Measurements from ENCODE around the gene FLOT1. TPM values are rescaled to one million over a fixed set of nuclear protein-coding genes. Genes with fewer than 3 reads are reported as not detected.
A peak's percentile ranks its signal among the peaks of the same experiment; 100 is the strongest.
"Not testable (repeated sequence)": the region's sequence is repeated elsewhere in the genome, so short reads cannot be mapped to it uniquely, and the experiment has no call there.

FLOT1 gene
- total RNA-seq, 1 experiment from 2014 or later = 441 TPM

DNA sequence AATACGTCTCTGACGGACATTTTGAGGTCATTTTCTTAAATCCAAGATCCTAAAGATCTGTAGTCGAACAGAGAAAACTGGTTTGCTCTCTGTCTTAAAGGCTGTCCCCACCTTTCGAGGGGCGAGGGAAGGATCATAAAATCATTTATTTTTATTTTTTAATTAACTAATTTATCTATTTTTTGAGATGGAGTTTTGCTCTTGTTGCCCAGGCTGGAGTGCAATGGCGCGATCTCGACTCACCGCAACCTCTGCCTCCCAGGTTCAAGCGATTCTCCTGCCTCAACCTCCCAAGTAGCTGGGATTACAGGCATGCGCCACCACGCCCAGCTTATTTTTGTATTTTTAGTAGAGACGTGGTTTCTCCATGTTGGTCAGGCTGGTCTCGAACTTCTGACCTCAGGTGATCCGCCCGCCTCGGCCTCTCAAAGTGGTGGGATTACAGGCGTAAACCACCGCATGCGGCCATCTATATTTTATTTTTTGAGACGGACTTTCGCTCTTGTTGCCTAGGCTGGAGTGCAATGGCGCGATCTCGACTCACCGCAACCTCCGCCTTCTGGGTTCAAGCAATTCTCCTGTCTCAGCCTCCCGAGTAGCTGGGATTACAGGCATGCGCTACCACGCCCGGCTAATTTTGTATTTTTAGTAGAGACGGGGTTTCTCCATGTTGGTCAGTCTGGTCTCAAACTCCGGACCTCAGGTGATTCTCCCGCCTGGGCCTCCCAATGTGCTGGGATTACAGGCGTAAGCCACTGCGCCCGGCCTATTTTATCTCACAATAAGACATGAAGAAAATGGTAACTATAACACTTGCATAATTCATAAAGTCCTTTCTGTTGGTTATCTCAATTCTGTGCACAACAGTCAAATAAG lies 24.4 kb downstream of the FLOT1 start:
- in situ Hi-C loops (cut with HindIII; ENCODE audit: low pct_unique_long_range_greater_than_20kb, low sequenced_read_pairs); DNase-seq (ENCODE audit: low read depth): not testable (repeated sequence)

DNA sequence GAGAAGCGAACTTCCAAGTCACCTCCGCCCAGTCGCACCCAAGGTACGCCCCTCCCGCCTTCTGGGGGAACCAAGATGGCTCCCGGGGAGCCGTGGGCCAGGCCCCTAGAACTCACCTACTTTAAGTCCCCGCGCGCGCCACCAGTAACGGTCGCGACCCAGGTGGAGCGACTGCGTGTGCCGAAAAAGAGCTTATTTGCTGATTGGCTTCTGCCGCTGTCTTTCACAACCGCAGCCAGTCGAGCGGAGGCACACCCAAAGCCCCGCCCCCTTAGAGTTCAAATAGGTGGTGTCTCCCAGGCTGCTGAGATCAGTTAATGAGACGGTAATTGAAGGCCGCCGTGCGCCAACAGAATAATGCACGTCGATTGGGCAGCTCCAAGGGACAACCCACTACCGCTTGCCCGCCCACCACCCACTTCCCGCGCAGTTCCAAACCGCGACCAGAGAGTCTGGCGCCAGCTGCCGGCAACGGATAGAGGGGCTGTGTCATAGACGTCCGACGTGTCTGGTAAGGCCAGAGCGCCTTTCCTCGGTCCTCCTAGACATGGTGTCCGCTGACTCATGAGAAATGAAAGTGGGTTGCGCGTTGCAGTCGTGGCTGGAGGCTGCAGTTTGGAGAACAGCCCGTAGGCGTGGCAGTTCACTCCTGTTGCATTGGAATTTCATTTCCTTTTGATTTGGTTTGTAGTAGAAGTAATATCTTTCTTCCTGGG lies 25.2 kb downstream of the FLOT1 start, which contains the start of gene MDC1:
MDC1 (minus strand) TSS at position 153 of the 716 bp plus-strand sequence. CDS start 2,106 bp downstream, outside the sequence.
- DNase-seq (ENCODE audit: low read depth) = peak; percentile 100
- in situ Hi-C loops (cut with HindIII; ENCODE audit: low pct_unique_long_range_greater_than_20kb, low sequenced_read_pairs) = no loop called here

DNA sequence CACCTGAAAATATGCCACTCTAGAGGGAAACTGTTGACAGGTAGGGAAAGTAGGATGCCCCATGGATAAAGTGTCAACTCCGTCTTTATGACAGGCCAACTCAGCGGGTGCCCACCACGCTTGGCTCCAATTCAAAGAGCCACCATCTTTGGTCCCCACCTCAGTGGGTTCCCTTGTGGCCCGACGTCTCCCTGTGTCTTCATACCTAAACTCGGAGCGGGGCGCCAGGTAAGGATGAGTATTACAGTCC lies 25.7 kb downstream of the FLOT1 start:
- no peak for DNase-seq (ENCODE audit: low read depth)
- in situ Hi-C loops (cut with HindIII; ENCODE audit: low pct_unique_long_range_greater_than_20kb, low sequenced_read_pairs) = no loop called here

DNA sequence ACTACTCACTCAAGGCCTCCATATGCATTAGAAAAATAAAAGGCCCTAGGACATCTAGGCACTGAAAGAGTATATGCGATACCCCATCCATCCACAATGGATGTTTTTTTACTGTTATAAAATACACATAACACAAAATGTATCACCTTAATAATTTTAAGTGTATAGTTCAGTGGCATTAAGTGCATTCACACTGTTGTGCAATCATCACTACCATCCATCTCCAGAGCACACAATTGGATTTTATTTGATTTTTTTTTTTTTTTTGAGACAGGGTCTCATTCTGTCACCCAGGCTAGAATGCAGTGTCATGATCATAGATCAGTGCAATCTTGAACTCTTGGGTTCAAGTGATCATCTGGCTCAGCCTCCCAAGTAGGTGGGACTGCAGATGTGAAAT lies 28.2 kb downstream of the FLOT1 start:
- no peak for DNase-seq (ENCODE audit: low read depth)
- in situ Hi-C loops (cut with HindIII; ENCODE audit: low pct_unique_long_range_greater_than_20kb, low sequenced_read_pairs) = no loop called here

GRCh38 chr6:30712441-30712945 lies 30.0 kb downstream of the FLOT1 start:
- in situ Hi-C loops (cut with HindIII; ENCODE audit: low pct_unique_long_range_greater_than_20kb, low sequenced_read_pairs) = no loop called here
- DNase-seq (ENCODE audit: low read depth) = no peak

DNA sequence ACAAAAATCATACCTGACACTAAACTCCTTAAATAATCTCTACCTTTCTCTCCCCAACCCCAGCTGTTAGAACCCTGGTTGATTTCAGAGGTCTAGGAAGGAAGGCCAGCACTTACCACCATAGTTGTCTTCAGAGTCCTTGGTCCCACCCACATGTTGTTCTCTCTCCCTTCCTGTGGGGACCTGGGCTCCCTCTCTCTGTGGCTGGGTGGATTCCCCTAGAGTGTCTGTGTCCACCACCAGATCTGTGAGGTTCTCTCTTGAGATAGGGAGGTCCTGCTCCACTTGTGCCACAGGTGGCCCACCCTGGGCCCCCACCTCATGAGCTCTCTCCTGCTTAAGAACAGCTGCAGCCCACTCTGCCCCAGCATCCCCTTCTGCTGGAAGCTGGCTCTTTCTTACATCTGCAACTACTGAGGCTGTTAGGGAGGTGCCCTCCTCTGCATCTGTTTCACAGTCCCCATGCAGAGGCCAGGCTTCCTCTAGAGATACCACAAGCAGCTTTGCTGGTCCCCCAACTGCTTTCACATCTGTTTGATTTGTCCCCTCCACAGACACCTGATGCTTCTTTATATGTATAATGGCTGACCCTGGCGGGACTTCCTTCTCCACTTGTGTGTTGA lies 30.6 kb downstream of the FLOT1 start:
- in situ Hi-C loops (cut with HindIII; ENCODE audit: low pct_unique_long_range_greater_than_20kb, low sequenced_read_pairs) = no loop called here
- DNase-seq (ENCODE audit: low read depth) = no peak

DNA sequence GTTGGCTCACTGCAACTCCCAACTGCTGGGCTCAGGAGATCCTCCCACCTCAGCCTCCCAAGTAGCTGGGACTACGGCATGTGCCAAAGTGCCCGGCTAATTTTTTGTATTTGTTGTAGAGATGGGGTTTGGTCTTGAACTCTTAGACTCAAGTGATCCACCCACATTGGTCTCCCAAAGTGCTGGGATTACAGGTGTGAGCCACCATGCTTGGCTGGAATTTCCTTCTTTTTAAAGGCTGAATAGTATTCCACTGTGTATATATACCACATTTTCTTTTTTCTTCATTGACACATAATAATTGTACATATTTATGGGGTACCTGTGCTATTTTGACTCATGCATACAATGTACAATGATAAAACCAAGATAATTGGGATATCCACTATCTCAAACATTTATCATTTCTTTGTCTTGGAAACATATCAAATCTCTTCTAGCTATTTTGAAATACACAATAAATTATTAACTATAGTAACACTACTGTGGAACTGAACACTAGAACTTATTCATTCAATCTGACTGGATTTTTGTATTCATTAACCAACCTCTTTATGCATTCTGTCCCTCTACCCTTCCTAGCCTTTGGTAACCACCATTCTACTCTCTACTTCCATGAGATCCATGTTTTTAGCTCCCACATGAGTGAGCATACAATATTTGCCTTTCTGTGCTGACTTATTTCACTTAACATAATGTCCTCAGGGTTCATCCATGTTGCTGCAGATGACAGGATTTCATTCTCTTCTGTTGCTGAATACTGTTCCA lies 33.2 kb downstream of the FLOT1 start:
- DNase-seq (ENCODE audit: low read depth) = peak; percentile 77
- in situ Hi-C loops (cut with HindIII; ENCODE audit: low pct_unique_long_range_greater_than_20kb, low sequenced_read_pairs) = no loop called here

GRCh38 chr6:30707281-30707850 lies 35.1 kb downstream of the FLOT1 start:
- DNase-seq (ENCODE audit: low read depth) = no peak
- in situ Hi-C loops (cut with HindIII; ENCODE audit: low pct_unique_long_range_greater_than_20kb, low sequenced_read_pairs) = no loop called here

GRCh38 chr6:30705620-30706019 lies 36.9 kb downstream of the FLOT1 start:
- in situ Hi-C loops (cut with HindIII; ENCODE audit: low pct_unique_long_range_greater_than_20kb, low sequenced_read_pairs) = no loop called here
- no peak for DNase-seq (ENCODE audit: low read depth)

DNA sequence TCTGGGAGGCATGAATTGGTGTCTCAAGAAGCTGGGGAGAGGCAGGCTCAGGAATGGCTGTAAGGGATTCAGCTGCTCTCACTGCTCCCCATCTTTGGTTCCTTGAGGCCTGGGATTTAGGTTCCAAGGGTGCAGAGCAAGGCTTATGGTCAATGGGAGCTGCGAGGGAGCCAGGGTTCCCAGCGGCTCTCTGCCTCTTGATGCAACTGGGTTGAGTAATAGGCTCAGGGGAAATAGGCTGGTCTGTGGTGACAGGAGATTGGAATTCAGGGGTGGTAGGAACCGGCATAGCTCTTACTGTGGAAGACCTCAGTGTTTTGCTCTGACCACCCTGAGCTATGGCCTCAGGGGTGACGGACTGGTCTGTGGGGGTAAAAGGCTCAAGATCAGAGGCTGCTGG lies 38.7 kb downstream of the FLOT1 start:
- in situ Hi-C loops (cut with HindIII; ENCODE audit: low pct_unique_long_range_greater_than_20kb, low sequenced_read_pairs) = no loop called here
- no peak for DNase-seq (ENCODE audit: low read depth)

GRCh38 chr6:30703011-30703410 lies 39.5 kb downstream of the FLOT1 start:
- in situ Hi-C loops (cut with HindIII; ENCODE audit: low pct_unique_long_range_greater_than_20kb, low sequenced_read_pairs) = no loop called here
- no peak for DNase-seq (ENCODE audit: low read depth)

DNA sequence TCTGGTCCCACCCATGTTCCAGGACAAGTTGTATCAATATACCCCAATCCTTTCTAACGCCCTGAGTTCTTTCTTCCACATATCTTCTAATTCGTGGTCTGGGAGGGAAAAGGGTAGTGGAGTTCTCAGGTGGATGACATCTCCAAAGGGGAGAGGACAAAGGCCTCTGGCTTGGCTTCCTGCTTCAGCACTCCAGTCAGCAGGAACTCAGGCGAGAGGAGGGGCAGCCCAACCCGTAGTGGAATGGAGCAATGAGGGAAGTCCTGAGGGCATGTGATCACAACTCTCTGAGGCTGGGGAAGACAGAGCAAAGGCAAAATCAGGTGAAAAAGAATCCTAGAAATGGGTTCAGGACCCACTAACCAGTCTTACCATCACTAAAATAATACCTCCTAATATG lies 42.1 kb downstream of the FLOT1 start:
- in situ Hi-C loops (cut with HindIII; ENCODE audit: low pct_unique_long_range_greater_than_20kb, low sequenced_read_pairs) = no loop called here
- DNase-seq (ENCODE audit: low read depth) = peak; percentile 38

GRCh38 chr6:30696432-30696831 lies 46.1 kb downstream of the FLOT1 start:
- in situ Hi-C loops (cut with HindIII; ENCODE audit: low pct_unique_long_range_greater_than_20kb, low sequenced_read_pairs) = no loop called here
- DNase-seq (ENCODE audit: low read depth) = no peak

DNA sequence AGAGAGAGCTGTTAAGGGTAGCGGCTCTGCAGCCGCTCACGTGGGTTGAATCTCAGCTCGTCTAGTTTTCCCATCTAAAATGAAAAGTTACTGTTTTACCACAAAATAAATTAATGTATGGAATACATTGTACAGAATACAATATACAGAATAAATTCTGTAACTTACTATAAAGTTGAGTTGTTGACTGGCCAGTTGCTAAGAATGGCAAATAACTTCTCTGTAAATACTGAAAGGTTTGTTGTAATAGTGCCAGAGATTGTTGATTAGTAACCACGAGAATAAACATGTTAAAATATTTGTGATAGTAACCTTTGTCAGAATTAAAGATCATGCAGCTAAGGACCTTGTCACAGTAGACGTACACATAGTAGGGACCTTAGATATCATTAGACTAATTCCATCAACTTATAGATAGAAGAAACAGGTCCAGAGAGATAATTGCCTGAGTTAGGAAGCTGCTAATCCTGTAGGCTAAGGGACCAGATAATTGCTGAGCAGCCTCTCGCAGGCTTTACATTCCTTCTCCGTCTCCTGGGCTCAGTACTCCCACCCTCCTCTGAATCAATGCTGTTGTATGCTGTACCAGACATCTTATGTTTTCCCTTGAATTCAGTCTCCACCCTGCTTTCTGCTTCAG lies 51.2 kb downstream of the FLOT1 start:
- in situ Hi-C loops (cut with HindIII; ENCODE audit: low pct_unique_long_range_greater_than_20kb, low sequenced_read_pairs) = no loop called here
- DNase-seq (ENCODE audit: low read depth) = peak; percentile 61

DNA sequence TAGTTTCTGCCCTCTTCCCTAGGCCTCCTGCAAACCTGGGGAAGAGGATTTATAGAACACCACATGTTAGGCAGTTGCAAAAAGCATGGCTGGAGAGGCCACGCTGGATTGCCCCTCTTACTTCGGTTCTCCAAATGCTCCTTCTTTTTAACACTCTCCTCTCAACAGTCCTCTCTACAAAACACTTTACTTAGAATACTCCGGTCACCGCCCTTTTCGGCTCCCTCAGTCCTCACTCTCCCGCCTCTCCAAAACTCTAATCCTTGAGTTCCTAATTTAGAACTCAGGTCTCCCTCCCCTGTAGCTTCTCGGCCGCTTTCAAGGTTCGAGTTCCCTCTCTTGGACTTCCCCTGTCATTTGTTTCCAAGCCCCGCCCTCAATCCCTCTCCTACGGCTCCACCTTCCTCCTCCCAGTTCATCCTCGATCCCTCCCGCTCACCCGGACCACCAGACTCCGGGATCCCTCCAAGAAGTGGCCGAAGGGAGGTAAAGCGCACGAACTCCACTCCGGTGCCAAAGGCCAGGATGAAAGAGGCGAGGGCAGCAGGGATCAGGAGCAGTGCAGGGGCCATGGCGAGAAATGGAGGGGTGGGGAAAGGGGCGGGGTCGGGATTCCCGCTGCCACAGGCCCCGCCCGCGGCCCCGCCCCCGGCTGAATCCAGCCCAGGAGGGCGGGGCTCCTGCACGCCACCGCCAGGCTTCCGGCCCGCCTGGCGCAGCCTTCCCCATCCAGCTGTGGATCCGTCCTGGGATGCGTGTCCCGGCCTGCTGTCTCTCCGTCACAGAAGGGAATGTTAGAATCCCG lies 51.9 kb downstream of the FLOT1 start, which contains the start of gene NRM:
NRM (minus strand) TSS at position 582 of the 805 bp plus-strand sequence; CDS start at position 572, 10 bp downstream.
- in situ Hi-C loops (cut with HindIII; ENCODE audit: low pct_unique_long_range_greater_than_20kb, low sequenced_read_pairs) = no loop called here
- DNase-seq (ENCODE audit: low read depth) = peak; percentile 89

DNA sequence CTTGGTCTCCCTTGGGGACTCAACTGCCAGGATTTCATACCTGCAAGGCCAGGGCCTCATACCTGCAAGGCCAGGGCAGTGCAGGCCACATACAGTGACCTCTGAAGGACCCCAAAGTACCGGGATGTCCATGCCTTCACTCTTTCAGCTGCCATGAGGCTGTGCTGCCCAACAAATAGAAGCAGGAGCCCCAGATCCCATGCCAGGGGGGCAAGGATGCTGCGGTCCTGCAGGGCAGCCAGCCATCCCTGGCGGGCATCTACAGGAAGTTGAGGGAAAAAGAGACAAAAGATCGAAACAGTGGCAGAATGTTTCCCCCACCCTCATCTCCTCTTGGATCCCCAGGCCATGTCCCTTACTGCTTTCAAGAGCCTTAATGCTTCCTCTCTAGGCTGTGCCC lies 52.5 kb downstream of the FLOT1 start:
- DNase-seq (ENCODE audit: low read depth) = no peak
- in situ Hi-C loops (cut with HindIII; ENCODE audit: low pct_unique_long_range_greater_than_20kb, low sequenced_read_pairs) = no loop called here

Data from Caki2 (cell line).